Germinal center (tissue), 1 donor: ENCODE measurements around the gene CDK8.

Experiments
- DNase-seq: peaks from one replicate; pipeline ENCODE4 v3.0.0; 2012; ENCODE audit warnings: mixed read lengths, low spot score

CDK8 gene

DNA sequence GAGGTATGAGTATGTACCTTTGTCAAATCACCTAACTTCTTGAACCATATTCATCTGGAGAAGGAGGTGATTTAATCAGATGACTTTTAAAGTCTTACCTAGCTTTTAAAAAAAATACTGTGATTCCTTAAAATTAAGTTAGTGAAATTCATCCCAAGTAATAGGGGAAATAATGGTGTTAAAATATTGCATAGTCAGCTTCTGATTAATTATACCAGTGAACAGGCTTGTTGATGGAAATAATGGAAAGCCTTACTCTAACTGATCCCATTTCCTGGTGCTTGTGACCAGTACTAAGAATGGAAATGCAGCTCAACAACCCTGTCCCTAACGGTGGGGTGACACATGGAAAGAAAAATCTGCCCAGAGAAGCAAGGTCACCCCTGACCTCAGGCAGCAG, 130.7 kb downstream of the CDK8 start:
- no peak for DNase-seq

DNA sequence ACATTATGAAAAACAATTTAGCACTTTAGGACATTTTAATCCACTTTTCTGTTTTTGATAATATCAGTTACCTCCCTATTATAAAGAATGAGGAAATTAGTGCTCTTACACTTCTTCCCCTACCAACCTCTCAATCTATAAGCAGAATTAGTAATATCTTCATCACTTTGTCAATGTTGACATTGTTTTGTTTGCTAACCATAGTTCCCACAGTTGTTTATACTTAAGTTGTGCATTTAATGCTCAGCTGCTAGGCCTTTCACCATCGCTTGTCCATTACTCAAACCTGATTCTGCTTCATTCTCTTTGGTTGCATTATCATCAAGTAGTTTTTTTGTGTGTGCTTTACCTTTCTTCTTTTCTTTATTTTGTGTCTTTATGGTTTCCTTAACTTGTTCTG, 132.1 kb downstream of the CDK8 start:
- no peak for DNase-seq

DNA sequence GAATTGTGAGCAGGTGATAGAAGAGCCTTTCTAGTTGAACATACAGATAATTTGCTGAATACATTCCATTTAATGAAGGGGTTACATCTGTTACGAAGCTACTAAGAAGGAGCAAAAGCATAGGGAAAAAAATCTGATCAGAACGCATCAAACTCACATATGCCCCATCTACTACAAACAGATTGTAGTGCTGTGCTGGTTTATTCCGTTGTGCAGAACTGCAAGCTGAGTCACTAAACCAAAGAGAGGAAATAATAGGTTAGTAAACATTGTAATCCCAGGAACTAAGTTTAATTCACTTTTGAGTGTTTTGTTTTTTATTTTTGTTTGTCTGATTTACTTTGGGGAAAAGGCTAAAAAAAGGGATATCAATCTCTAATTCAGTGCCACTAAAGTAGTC, 136.3 kb downstream of the CDK8 start:
- DNase-seq = no peak

DNA sequence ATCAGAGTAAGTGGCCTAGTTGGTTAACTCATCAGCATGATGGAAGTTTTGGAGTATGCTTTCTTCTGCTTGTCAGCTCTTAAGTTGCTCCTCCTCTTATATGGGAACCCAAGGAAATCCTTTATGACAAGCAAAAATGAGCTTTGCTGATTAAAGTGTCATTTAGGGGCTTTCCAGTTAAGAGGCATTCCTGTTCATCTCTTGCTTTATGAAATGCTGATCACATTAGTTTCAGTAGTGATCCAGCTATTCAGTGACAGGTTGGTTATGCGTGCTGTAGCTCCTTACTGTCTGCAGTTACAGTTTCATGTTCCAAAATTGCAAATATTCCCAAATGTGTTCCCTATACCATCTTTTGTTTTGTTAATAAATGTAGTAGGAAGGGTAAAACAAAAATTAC, 146.6 kb downstream of the CDK8 start:
- DNase-seq = no peak

DNA sequence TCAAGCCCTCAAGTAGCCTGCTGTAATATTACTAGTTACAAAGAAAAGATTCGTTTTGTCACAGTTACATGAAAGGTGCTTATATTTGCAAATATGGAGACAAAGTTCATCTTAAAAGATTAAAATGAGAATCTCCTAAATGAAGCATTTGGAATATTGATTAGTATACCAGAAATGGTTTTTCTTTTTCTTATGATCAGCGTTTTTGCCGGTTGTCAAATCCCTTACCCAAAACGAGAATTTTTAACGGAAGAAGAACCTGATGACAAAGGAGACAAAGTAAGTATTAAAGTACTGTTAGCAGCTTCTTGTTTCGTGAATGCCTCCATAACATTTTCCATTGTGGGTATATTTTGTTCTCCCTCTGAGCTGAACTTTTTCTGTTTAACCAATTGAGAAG, 147.1 kb downstream of the CDK8 start:
- DNase-seq = no peak

DNA sequence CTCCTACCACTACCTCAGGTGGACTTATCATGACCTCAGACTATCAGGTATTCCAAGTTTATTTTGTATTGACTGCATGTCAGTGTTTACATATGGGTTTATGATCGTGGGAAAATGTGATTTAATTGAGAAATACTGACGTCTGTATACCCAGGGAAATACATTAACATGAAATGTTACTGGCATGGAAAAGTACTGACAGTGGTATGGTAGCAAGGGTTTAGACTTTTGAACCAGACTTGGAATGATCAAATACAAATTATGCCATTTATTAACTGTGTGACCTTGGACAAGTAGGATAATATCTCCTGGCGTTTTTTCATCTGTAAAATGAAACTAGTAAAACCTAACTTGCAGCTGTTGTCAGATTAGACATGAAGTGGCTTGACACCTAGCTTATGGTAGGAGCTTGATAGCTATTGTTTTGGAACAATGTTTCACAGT, 147.7 kb downstream of the CDK8 start:
- DNase-seq = no peak

DNA sequence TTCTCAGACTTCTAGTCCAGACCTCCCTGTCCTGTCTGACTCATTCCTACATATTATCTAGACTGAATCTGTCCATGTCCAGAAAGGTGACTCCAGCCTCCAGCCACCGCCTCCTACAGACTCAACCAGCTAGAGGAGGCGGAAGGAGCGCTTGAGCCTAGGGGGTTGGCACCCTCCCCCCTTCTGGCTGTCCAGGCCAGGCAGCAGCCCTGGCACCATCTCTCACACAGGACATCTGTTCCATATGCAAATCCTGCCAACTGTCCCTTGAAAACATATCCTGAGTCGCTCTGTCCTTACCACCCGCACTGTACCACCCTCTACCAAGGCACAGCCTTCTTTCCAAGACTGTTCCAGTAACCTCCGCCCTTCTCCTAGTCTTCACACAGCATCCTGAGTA, 152.9 kb downstream of the CDK8 start:
- DNase-seq = no peak

DNA sequence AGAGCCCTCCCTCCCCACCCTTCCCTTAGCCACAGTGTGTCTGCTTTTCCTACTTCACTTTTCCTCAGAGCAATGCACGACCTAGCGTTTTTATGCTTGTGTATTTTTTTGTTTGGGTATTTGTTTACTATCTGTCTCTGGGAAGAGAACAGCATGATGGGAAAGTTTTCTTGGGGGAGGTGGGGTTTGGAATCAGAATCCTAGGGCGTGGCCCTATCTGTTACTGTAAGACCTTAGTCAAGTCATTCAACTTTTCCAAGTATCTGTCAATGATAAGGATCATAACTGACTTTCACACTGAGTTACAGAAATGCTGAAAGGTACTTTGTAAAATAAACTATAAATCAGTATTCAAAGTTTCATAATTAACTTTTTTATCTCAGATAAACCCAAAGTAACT, 157.3 kb downstream of the CDK8 start:
- no peak for DNase-seq

DNA sequence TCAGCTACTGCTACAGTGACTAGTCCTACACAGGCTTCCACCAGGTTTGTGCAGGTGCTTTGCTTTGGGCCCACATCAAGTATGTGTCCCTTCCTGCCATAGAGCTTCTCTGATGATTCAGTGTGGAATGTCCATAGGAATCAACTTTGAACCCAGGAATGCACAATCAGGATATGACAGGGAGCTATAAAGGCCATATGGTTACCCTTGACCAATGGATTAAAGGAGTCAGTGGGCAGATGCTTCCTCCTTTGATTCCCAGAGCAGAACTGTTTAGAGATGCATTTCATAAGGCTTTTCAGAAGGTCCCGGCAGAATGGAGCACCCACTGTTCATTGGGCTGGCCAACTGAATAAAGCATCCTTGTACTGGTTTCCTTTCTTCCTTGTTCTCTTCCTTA, 158.3 kb downstream of the CDK8 start:
- DNase-seq = no peak

DNA sequence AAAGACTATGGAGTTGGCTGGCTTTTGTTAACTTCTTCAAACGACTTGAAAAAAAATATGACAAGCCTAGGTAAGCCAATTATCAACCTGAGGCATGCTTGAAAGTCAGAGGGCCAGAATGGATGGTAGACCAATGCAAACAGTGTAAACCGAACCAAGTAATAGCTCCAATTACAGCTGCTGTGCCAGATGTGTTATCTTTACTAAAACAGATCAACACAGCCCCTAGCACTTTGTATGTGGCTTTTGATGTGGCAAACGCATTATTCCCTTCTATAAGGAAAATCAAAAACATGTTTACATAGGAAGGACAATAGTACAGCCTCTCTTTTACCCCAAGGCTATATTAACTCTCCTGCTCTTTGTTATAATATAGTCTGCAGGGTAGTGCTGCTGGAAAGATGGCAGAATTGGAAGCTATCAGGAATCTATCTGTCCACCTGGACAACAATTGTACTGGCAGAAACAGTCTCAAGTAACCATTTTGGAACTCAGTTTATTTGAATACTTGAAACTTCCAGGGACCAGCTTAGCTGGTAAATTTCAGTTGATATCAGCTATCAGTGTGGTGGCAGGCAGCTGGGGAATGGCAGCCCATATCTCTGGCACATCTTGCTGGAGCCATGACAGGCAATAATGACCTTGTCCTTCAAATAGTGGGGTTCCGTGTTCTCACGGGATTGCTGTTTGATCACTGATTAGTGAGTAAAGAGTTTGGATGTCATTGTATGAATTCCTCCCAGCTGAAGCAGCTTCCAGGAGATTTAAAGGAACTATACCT, 159.2 kb downstream of the CDK8 start:
- no peak for DNase-seq

DNA sequence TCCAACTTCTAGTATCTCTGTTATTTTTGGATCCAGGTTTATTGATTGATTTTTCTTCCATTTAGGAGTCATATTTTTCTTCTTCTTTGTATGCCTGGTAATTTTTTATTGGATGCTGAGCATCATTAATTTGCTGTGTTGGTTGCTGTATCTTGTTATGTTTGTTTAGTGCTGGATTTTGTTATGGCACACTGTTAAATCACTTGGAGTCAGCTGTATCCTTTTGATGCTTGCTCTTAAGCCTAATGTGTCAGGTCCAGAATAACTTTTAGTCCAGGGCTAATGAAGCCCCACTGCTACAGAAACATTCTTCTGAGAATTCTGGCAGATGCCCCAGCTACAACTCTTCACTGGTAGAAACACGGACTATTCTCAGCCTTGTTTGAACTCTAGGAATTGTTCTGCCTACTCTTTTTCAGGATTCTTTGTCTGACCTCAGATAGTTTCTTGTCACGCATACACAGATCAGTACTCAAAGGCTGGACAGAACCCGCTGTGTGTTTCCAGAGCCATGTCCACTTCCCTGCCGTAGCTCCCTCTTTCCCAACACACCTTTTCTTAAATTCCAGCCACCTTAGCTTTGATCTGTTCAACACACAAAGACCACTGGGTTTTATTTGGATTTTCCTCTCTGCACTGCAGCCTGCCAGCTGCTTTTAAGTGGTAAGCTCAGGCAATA, 166.5 kb downstream of the CDK8 start:
- no peak for DNase-seq

DNA sequence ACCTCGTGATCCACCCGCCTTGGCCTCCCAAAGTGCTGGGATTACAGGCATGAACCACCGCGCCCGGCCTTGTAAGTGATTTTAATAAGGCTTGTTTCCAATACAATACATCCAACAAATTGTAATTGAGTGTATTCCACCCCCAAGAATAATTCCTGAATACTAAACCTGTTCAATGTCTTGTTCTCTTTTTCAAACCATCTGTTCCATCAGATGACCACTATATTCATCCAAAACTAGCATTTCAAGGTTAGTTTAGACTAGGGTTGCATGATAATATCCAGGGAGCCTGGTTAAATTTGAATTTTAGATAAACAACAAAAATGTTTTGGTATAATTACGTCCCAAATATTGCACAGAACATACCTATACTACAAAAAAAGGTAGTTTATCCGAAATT, 168.1 kb downstream of the CDK8 start:
- DNase-seq = no peak

DNA sequence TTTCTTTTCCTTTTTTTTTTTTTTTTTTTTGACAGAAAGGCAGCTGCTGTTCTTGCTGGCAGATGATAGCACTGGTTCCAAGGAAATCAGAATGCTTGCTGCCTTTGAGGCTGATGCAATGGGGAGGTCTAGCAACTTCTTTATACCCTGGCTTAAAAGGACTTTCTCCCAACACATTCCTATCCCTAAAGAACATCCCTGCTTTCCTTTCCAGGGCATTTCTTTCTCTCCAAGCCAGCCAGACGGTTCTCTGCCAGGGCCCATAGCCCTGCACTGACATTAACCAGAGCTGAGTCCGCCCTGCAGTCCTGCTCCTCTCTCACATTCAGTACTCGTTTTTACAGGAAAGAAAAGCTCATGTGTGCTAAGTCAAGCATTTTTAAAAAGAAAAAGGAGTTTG, 169.7 kb downstream of the CDK8 start:
- no peak for DNase-seq

DNA sequence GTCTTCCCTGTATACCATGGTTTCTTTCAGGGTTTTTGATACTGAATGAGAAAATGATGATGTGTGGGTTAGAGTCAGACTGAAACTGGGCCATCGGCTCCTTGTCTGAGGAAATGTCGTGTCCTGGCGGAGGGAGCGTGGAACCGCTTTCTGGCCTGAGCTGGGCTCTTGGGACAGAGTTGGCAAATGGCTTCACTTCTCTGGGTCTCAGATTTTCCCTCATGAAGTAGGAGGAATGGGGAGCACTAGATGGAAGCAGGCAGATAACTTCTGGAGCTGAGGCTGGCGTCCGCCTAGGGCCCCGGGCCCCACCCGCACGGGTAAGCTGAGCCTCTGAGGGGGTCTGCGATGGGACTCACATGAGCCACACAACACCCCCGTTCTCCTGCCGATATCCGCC, 170.3 kb downstream of the CDK8 start:
- no peak for DNase-seq

DNA sequence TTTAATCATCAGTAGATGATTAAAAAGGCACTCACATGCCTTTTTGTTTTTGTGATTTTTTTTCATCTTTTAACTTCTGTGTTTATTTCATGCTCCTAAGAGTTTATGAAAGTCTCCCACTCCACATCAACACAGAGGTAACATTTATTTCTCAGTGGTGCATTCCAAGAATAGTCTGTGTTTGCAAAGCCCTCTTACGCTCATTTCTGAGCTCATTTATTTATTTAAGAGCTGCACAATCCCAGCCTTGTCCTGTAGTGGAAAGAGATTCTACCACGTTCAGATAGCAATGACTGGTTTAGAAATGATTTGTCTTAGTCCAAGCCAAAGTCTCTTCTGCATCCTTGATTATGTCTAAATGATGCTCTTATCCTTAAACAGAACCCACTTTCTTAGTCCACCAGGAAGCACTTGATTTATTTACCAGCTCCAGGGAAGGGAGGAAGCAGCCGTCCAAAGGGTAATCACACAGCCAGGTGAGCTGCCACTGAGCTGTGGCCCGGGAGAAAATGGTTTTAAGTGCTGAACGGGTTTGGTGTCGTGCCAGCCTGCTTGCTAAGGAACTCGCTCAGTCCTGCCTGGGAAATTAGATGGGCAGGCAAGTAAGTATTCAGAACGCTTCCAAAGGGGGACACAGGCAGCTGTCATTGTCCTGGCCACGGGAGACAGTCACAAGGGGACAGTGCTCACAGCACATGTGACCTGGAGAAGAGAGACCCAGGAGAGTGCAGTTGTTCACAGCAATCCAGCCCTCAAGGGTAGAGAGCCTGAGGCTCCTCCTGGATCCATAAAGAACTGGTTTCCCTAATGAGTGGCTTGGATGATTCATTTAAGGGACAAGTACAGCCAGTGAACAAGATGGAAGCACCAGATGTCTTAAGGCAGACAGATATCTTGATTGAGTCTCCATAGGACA, 171.8 kb downstream of the CDK8 start:
- no peak for DNase-seq

DNA sequence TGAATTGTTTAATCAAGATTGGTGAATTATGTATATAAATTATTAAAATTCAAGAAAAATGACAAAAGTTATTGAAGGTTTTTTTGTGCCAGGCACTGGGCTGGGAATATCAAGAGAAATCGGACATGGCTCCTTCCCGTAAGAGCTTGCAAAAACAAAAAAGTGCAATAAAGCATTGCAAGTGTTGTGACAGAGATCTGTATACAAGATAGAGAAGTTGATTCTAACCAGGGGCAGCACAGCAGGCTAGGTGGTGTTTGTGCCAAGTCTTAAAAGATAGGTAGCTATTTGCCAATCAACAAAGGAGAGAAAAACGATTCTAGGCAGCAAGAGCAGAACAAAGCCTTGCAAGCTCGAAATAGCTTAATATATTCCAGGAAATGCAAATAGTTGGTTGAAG, 179.8 kb downstream of the CDK8 start:
- no peak for DNase-seq

DNA sequence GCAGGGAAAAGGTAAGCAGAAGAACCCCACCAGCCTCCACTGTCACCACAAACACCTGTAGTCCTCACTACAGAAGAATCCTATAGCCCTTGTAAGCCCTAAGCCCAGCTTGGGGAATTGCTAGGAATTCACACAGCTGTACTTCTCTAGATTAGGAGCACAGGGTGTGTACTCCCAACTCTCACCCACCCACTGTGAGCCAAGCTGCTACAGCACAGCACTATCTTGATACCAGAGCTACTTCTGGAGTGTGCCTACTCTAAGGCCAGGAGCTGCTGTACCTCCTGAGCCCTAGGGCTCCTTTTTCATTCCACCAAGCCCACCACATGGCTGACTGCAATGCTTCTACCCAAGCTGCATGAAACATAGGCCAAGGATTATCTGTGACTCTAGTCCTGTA, 181.2 kb downstream of the CDK8 start:
- DNase-seq = no peak

DNA sequence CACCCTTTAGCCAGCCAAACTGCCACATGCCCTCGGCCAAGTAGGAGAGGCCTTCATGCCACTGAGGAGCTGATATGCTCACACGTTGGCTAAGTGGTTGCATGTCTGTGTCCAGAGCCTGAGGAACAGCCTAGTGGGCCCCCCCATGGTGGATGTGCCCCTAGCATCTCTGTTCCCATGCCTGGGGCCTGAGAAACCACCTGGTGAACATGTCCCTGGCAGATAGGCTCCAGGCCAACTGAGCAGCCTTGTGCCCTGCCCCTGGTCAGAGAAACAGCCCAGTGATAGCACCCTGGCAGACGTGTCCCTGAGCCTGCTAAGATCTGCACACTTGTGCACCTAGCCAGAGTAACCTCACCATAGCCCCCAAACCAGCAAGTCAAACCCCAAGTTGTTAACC, 181.7 kb downstream of the CDK8 start:
- no peak for DNase-seq

DNA sequence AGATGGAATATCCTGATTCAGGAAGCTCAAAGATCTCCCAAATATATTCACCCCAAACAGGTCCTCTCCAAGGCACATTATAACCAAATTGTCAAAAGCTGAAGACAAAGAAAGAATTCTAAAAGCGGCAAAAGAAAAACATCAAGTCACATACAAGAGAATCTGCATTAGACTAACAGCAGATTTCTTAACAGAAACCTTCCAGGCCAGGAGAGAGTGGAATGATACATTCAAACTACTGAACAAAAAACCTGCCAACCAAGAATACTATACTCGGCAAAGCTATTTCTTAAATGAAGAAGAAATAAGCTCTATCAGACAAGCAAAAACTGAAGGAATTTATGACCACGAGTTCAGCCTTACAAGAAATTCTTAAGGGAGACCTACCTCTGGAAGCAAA, 183.0 kb downstream of the CDK8 start:
- DNase-seq = no peak

DNA sequence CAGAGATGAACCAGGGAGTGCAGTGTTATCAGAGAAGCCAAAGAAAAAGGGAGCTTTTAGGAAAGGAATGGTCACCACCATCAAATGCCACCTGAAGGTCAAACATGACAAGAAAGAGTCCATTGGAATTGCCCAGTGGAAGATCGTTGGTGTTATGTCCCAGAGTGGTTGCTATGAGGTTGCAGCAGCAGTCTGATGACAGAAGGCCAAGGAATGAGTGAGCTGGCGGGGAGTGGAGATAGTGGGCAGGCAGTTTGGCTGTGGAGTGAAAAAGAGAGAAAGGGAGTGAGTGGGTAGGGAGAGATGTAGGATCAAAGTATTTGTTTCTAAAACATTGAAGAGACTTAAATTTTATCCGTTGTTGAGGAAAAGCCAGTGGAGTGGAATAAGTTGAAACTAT, 186.2 kb downstream of the CDK8 start:
- no peak for DNase-seq

DNA sequence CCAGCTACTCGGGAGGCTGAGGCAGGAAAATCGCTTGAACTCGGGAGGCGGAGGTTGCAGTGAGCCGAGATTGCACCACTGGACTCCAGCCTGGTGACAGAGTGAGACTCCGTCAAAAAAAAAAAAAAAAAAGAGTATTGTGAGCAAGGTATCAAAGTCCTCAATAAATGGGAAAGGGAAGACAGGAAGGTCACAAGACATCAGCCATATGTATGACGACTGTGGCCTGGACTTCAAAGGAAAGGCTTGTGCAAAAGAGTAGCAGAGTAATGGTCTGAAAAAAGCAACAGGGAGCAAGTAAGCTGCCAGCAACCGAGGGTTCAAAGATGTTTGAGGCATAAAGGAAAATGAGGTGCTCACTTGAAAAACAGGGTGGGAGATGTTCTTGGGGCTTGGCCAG, 187.5 kb downstream of the CDK8 start:
- DNase-seq = no peak

DNA sequence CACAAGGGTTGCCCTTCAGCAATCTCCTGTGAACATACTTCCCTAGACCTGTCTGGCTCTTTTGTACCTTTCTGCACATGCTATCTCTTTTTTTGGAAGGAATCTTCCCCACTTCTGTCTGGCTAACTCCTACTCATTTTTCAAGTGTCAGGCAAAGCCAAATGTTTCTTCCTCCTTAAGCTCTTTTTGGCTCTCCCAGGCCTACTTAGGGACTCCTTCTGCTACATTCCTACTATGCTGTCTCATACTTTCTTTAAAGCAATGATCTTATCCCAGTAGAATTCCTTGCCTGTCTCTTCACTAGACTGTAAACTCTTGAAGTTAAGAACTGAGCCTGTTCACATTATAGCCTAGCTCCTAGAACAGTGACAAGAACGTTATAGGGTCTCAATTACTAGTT, 188.6 kb downstream of the CDK8 start:
- no peak for DNase-seq

DNA sequence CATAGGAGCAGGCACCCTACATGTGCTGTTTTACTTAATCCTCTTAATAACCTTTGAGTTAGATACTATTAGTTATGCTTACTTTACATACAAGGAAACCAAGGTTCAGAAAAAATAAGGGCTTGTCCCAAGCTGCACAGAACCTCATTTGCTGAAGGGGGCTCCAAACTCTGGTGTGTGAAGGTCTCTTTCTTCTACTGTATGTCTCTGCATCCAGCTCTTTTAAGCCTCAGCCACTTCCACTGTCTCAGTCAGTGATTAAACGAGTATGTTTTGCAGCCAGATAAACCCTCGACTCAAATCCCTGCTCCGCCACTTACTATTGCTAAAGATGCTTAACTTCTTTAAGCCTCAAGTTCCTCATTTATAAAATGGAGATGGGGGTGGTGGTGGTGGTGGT, 191.2 kb downstream of the CDK8 start:
- DNase-seq = no peak
